GM18499 (cell line): ENCODE results near the gene ZBP1.

Source experiments
- ATAC-seq: cut with Tn5 transposase; IDR thresholded peaks from one replicate; pipeline ENCODE4 v1.9.1; 2021; ENCODE audit warnings: moderate number of reproducible peaks; ENCODE audit not compliant: insufficient read depth, unreplicated experiment

Gene ZBP1

GRCh38 chr20:57620999-57621398 lies 773 bp upstream of the ZBP1 start:
- no peak for ATAC-seq

DNA sequence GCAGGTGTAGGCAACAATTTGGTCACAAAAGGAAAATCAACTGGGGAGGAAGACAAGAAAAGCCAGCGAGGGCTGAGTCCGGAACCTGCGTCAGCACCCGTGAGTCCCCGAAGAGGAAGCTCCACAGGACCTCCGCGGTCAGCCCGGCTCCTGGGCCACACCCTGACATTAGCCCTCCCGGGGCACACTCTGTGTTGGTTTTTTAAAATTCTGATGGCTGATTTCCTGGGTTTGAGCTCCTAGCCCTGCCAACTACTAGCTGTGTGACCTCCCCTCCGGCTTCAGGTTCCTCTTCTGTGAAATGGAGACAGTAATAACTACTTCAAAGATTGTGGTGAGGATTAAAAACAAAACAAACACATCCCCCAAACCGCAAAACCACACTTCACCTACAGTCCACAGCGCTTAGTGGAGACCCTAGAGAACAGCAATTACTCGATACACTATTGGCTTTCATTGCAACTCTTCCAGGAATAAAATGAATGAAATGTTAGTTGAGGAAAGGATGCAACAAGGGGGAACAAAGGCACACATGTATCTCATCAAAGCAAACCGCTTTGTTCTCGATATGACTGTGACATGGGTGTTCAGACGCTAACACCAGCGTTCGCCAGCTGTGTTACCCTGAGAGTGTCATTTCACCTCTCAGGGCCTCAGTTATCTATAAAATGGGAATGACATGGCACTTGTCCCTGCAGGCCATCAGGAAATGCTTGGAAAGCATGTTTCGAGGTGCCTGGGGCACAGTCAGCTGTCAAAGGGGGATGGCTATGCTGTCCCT lies 985 bp downstream of the ZBP1 start:
- ATAC-seq, result peak; percentile 54

DNA sequence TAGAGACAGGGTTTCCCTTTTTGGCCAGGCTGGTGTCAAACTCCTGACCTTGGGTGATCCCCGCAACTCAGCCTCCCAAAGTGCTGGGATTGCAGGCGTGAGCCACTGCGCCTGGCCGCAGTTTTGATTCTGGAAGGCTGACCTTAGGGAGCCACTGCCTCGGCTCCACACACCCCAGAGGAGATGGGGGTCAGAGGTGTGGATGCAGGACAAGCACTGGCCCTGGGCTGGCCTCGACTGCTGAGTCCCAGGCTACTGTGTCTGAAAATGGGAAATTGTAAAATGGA lies 1.5 kb downstream of the ZBP1 start:
- no peak for ATAC-seq

DNA sequence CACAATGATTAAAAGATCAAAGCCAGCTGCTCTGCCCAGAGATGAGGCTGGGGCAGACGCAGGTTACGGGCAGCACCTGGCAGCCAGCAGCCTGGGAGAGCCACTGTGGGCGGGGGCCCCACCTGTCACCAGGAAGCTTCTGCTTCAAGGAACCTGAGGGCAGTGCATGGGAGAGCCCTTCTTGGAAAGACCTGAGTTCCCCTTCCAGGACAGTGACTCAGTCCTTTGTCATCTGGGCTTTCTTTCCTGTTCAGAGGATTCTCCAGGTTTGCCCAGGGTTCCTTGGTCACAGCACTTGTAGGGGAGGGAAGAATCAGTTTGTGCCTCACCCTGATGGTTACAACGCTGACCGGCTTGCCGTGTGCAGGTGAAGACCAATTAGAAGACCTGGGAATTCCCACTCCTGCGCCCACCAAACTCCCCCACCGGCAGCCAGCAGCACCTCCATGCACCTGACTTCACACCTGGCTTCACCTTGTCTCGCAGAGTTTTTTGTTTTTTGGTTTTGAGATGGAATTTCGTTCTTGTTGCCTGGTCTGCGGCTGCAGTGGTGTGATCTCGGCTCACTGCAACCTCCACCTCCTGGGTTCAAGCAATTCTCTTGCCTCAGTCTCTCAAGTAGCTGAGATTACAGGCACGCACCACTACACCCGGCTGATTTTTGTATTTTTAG lies 2.0 kb downstream of the ZBP1 start:
- no peak for ATAC-seq

DNA sequence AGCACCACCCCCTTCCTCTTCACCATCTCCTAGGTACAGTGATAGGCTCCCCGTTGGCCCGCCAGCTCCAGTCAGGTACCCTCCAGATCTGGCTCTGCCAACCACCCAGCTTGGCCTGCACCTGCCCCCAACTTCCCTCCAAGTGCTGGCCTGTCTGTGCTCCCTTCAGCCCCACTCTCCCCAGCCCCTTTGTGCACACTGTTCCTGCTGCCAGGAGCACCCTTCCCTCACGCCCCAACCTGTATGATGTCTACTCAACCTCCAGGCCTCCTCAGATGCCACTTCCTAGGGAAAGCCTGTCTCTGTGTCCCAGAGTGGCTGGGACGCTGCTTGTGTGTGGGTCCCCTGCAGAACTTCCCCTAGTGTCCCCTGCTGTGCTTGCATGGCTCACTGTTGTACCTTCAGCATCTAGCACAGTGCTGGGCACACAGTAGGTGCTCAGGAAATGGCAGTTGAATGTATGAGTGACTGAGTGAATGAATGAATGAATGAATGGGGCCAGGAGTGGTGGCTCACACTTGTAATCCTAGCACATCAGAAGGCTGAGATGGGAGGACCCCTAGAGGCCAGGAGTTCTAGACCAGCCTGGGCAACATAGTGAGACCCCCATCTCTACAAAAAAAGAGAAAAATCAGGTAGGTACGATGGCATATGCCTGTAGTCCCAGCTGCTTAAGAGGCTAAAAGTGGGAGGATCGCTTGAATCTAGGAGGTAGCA lies 3.0 kb downstream of the ZBP1 start:
- no peak for ATAC-seq

- no peak for ATAC-seq
Observed at GRCh38 chr20:57616143-57616951, 3.9 kb downstream of the ZBP1 start.

GRCh38 chr20:57615445-57615811 lies 4.8 kb downstream of the ZBP1 start:
- ATAC-seq, result no peak

- no peak for ATAC-seq
Observed at GRCh38 chr20:57614490-57615444, 5.5 kb downstream of the ZBP1 start.

DNA sequence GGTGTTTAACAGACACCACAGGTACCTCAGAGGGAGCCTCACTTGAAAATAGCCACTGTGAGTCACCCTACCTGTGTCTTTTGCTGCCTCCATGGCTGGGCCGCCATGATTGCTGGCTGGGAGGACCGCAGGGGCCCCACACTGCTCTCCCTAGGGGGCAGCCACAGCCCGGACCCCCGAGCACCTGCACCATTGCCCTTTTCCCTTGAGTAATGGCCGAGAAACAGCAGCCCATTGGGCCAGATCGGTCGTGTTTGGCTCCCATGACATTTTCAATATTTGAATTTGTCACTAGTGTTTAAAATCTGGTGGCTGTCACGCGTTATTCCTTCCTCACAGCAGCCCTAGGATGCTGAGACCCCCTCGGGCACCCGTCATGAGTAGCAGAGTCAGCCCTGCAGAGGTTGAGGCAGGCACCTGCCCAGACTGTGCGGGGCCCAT lies 6.7 kb downstream of the ZBP1 start:
- ATAC-seq, result no peak

DNA sequence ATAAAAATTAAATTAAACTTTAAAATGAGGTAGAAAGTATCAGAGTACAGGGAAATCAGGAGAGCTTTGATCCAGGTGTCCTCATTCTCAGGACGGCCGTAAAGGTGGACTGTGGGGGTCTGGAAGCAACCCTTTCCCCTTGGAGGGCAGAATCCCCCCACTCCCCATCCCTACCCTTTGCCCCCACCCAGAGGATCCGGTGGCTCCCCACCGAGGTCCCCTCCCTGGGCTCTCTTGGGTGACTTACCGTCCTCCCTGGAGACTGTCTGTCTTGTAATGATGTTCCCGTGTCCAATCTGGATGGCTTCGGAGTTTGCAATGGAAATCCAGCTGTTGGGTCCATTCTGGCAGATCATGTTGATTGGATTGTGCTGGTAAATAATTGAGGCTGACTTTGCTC lies 7.3 kb downstream of the ZBP1 start:
- no peak for ATAC-seq

DNA sequence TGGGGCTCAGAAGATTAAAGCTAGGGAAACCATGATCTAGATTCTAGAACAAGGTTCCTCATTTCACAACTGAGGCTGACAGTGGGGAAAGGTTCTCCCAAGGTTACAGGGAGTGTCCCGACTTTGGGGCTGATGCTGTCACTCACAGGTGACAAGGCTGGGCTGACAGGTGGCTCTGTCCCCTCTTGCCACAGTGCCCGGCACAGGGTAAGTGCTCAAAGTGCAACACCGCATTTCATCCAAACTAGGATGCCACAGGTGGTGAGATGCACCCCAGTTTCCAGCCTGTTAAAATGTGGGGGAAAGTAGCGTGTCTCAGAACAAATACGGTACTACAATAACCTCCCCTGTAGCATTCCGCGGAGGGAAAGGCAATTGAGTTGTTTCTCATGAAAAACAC lies 7.8 kb downstream of the ZBP1 start:
- no peak for ATAC-seq

DNA sequence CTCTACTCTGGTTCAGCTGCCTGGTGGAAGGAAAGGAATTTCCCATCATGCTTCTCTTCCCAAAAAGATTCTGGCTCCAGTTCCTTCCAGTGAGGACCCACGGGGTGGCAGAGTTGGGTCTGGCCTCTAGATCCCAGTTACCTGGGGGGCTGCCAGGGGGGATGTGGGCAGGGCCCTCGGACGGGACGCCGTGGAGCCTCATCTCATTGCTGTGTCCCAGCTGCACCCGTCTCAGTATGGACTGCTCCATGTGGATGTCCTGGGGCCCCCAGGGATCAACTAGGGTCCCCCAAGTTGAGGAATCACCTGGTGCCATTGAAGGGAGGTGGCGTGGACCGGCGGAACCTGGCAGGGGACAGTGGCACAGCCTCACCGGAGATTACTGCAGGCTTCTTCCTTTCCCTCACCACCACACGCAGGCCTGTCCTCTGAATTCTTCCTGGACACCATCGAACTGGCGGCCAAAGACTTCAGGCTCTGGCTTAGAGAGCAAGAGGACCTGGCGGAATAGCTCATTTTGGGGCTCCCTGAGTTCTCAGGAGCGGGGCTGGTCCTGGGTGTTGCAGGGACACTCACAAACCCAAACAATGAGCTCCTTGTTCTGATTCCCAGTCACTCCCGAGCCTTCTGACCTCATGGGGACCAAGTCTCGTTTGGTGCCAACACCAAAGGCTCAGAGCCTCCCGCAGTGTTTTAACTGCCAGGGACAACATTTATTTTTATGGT lies 8.5 kb downstream of the ZBP1 start:
- no peak for ATAC-seq

GRCh38 chr20:57610261-57610952 lies 9.8 kb downstream of the ZBP1 start:
- ATAC-seq, result no peak

DNA sequence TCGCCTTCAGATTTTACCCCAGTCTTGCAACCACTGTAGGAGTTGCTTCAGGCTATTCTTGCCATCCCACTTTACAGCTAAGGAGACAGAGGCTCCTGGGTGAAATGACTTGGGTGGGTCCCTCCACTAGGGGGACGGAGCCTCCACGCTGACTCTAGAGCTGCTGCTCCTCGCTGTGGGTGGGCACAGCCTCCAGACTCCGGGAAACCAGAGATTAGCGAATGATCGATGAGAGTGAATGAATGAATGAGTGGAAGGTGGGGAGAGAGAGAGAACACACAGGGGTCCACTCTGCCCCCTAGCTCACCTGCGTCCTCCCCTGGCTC lies 10.4 kb downstream of the ZBP1 start:
- no peak for ATAC-seq

GRCh38 chr20:57609086-57609841 lies 11.0 kb downstream of the ZBP1 start:
- no peak for ATAC-seq

DNA sequence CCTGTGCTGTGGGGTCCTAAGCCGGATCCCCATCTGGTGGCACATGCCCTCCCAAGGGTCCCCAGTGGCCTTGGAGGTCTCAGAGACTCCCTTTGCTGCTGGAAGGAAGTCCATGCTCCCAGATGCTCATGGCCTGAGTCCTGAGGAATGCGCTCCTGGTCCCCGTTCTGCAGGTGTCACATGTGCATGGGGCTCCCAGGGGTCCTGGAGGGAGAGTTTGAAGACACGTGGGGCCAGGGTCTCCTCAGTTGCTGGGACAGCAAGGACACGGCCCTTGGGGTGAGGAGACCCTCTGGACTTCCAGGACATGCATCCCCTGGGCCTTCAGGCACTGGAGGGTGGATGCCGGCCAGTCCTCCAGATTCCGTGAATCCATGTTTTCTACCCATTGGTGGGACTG lies 11.7 kb downstream of the ZBP1 start:
- ATAC-seq, result no peak

DNA sequence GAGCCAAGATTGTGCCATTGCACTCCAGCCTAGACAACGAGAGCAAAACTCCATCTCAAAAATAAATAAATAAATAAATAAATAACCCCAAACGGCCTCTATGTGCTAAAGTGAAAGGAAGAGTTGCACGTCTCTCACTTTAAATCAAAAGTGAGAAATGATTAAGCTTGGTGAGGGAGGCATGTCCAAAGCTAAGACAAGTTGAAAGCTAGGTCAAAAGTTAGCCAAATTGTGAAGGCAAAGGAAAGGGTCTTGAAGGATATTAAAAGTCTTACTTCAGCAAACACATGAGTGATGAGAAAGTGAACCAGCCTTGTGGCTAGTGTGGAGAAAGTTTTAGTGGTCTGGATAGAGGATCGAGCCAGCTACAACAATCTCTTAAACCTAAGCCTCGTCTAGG lies 14.3 kb downstream of the ZBP1 start:
- ATAC-seq, result no peak

DNA sequence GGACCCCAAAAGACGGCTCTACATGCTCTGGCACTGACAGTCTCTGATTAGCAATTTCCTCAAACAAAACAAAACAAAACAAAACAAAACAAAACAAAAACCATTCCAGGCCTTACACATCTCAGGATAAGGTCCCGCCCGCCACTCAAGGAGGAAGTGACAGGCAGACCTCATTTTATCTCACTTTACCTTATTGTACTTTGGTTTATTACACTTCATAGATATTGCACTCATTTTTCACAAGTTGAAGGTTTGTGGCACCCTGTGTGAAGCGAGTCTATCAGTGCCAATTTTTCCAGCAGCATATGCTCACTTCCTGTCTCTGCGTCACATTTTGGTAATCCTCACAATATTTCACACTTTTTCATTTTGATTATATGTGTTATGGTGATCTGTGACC lies 15.2 kb downstream of the ZBP1 start:
- no peak for ATAC-seq
